ENCODE results near the gene GLP2R.

DNA sequence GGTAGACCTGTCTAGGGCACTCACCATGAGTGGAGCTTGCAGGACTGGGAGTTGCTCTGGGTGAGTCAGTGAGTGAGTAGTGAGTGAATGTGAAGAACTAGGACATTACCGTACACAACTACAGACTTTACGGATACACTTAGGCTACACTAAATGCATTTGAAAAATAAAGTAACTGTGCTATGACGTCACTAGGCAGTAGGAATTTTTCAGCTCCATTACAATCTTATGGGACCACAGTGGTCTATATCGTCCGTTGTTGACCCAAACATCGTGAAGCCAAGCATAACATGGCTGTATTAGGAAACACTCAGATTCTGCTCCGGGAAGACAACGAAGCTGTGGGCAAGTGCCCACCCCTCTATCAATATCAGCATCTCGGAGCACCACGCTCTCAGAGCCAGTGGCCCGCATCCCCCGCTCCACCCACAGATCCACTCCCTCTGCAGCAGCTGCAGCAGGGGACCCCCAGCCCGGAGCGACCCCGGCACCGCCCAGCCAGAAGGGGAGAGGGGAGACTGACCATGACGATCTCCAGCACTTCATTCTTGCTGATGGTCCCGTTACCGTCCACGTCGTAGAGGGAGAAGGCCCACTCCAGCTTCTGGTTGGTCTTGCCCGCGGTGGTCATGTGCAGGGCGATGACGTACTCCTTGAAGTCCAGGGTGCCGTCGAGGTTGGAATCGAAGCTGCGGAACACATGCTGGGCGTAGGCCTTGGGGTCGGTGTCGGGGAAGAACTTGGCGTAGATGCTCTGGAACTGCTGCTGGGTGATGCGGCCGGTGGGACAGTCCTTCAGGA, 78.8 kb downstream of the GLP2R start:
- TF ChIP-seq, protein P1, sequence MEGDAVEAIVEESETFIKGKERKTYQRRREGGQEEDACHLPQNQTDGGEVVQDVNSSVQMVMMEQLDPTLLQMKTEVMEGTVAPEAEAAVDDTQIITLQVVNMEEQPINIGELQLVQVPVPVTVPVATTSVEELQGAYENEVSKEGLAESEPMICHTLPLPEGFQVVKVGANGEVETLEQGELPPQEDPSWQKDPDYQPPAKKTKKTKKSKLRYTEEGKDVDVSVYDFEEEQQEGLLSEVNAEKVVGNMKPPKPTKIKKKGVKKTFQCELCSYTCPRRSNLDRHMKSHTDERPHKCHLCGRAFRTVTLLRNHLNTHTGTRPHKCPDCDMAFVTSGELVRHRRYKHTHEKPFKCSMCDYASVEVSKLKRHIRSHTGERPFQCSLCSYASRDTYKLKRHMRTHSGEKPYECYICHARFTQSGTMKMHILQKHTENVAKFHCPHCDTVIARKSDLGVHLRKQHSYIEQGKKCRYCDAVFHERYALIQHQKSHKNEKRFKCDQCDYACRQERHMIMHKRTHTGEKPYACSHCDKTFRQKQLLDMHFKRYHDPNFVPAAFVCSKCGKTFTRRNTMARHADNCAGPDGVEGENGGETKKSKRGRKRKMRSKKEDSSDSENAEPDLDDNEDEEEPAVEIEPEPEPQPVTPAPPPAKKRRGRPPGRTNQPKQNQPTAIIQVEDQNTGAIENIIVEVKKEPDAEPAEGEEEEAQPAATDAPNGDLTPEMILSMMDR (IDR thresholded peaks at IDR 0.05) = no peak
- TF ChIP-seq POLR2AphosphoS5 (IDR thresholded peaks at IDR 0.05) = no peak
